Heart left ventricle (tissue), 16 donors: ENCODE measurements around the gene KIDINS220. TPM values are rescaled to one million over a fixed set of nuclear protein-coding genes. Genes with fewer than 3 reads are reported as not detected.

Experiments used
- ATAC-seq, 4 donors: fragments of 200-7000 bp; cut with Tn5 transposase; one replicate each; pipeline ENCODE4 v1.9.1; 2020 to 2022; ENCODE audit warnings: moderate library complexity in 4 of 4, mild to moderate bottlenecking in 3 of 4, moderate number of reproducible peaks in 1 of 4
- DNase-seq, 5 donors: peaks; one replicate each; pipeline ENCODE4 v3.0.0-alpha.2; 2020
- H3K27ac ChIP-seq, 12 donors: fragments of 200-600 bp; sonication (generic) in 4 of 12; one replicate each; pipeline versions ENCODE4 v1.5.0 to v1.8.0; 2016 to 2022; ENCODE audit warnings: mild to moderate bottlenecking in 2 of 12
- H3K27me3 ChIP-seq, 9 donors: fragments of 200-600 bp; sonication (generic) in 2 of 9; one replicate each; pipeline versions ENCODE4 v1.5.1 to v1.8.0; 2016 to 2022; ENCODE audit warnings: mild to moderate bottlenecking in 3 of 9
- H3K36me3 ChIP-seq, 9 donors: fragments of 200-600 bp; sonication (generic) in 2 of 9; one replicate each; pipeline versions ENCODE4 v1.5.0 to v1.8.0; 2018 to 2022; ENCODE audit warnings: mild to moderate bottlenecking in 2 of 9
- H3K4me1 ChIP-seq, 12 donors: fragments of 200-600 bp; sonication (generic) in 4 of 12; one replicate each; pipeline versions ENCODE4 v1.5.0 to v1.8.0; 2016 to 2022; ENCODE audit warnings: mild to moderate bottlenecking in 3 of 12
- H3K4me3 ChIP-seq, 12 donors: fragments of 200-600 bp; sonication (generic) in 4 of 12; one replicate each; pipeline versions ENCODE4 v1.5.0 to v1.8.0; 2017 to 2022; ENCODE audit warnings: mild to moderate bottlenecking in 9 of 12, moderate library complexity in 4 of 12
- H3K9me3 ChIP-seq, 12 donors: fragments of 200-600 bp; sonication (generic) in 4 of 12; one replicate each; pipeline versions ENCODE4 v1.5.0 to v1.8.0; 2016 to 2022; ENCODE audit warnings: mild to moderate bottlenecking in 1 of 12
- CTCF ChIP-seq, 12 donors: fragments of 200-600 bp; sonication (generic) in 4 of 12; IDR thresholded peaks; one replicate each; pipeline versions ENCODE4 v1.5.0 to v1.8.0; 2018 to 2022; ENCODE audit warnings: antibody characterized with exemption in 12 of 12, mild to moderate bottlenecking in 5 of 12
- POLR2A ChIP-seq, 2 donors: fragments of 450-650 bp; IDR thresholded peaks; one replicate each; pipeline ENCODE4 v1.6.1; 2017; ENCODE audit warnings: antibody characterized with exemption in 2 of 2, mild to moderate bottlenecking in 2 of 2, moderate library complexity in 2 of 2
- WGBS, 4 donors: extraction: QIAGEN DNeasy Blood & Tissue Kit in 2 of 4; methylation state at CpG; one replicate each; pipeline versions ENCODE4 v1.1.5 to v1.1.7; 2013 to 2018; 5-methylcytosine and 5-hydroxymethylcytosine counted together
- intact Hi-C, 10 donors: fragments of 100-400 bp; cut with DNase I; formaldehyde crosslinking; loops; one replicate each; pipeline versions ENCODE4 v1.11.1 to v1.14.2; 2022
- polyA plus RNA-seq, 2 donors: library from polyadenylated mRNA; stranded (reverse); fragments of 200-250 nt; gene quantifications; one replicate each; pipeline ENCODE4 v1.2.3, GENCODE V29; 2013
- total RNA-seq, 9 donors: library from RNA; depleted of rRNA in 2 of 9; stranded (reverse); fragments of >200 nt in 2 of 9; fragmentation: NEBNext Ultra II Directional in 3 of 9; extraction: Animal tissue kit (Norgen Biotek cat#: 25700) in 3 of 9; gene quantifications; one replicate each; pipeline versions ENCODE4 v1.1.0 to v1.2.4, GENCODE V29; 2016 to 2023
- donor health status: ischemic (EF 13 %, LVEDD 7.1; RV severe dilation, severe dysfunction).
- donor health status: healthy with polysubstance abuse.
- donor health status: DM: no; HTN: yes; CAD: no.
- donor health status: DM: no; HTN: no; CAD: no.
- donor health status: ischemic (EF 25% LVEDD 6.9; RV normal size, moderate dysfunction).
- donor health status: ischemic (EF 25% LVEDD 5.7; RV mildly dilated, moderate dysfunction).
- donor health status: healthy.
- donor health status: DM: yes; HTN: yes; CAD: no.
- donor health status: ischemic (EF 35%, LVEDD 5.7; RV mildly dilated, moderate dysfunction).
- donor health status: nonischemic (EF 11% LVEDD 7.7; RV severe dilation, severe dysfunction).
- donor health status: DM: yes; HTN: yes; CAD: no.
- donor health status: PGD.
- donor health status: ischemic (EF 29% LVEDD 5.4; RV normal size, mild dysfunction).
- donor health status: nonischemic (EF 23%, LVEDD 6.1; RV moderate dilation, normal function).

KIDINS220 gene
- total and polyA plus RNA-seq, 11 donors = 22.7 to 108 (median 74.5) TPM

- no peaks in the 10 kb centered on the region for H3K9me3 ChIP-seq
- H3K4me1 ChIP-seq = peaks cover 0 to 5% (median 0%) of the 10 kb centered on the region in 12 donors
- WGBS, 4 donors = 93 to 98% (median 95%) methylated on average over 3 of the region's 3 CpGs
- H3K4me3 ChIP-seq = no peak overlapping the region
- no peaks in the 10 kb centered on the region for H3K27me3 ChIP-seq
- H3K36me3 ChIP-seq = peaks cover 0 to 5% (median 0%) of the 10 kb centered on the region in 9 donors
- no peak overlapping the region for H3K27ac ChIP-seq
- no peak for ATAC-seq
- DNase-seq = no peak
- TF ChIP-seq CTCF (IDR thresholded peaks at IDR 0.05) (no peak), POLR2A (IDR thresholded peaks at IDR 0.05) (no peak)
- intact Hi-C loops = no loop called here
Observed at GRCh38 chr2:8855010-8855409, 17.6 kb upstream of the KIDINS220 start.

- DNase-seq (no peak), ATAC-seq (no peak)
- Histone ChIP-seq H3K27me3 (no peaks in the 10 kb centered on the region), H3K4me1 (peaks cover 0 to 5% (median 0%) of the 10 kb centered on the region in 12 donors), H3K4me3 (no peak overlapping the region), H3K36me3 (peaks cover 0 to 3% (median 0%) of the 10 kb centered on the region in 9 donors), H3K9me3 (no peaks in the 10 kb centered on the region), H3K27ac (no peak overlapping the region)
- TF ChIP-seq CTCF (IDR thresholded peaks at IDR 0.05) = no peak
- no peak for TF ChIP-seq POLR2A (IDR thresholded peaks at IDR 0.05)
- WGBS, 4 donors = 92 to 97% (median 94%) methylated on average over 4 of the region's 4 CpGs
- intact Hi-C loops = no loop called here
Observed at GRCh38 chr2:8853426-8853825, 16.0 kb upstream of the KIDINS220 start.

DNA sequence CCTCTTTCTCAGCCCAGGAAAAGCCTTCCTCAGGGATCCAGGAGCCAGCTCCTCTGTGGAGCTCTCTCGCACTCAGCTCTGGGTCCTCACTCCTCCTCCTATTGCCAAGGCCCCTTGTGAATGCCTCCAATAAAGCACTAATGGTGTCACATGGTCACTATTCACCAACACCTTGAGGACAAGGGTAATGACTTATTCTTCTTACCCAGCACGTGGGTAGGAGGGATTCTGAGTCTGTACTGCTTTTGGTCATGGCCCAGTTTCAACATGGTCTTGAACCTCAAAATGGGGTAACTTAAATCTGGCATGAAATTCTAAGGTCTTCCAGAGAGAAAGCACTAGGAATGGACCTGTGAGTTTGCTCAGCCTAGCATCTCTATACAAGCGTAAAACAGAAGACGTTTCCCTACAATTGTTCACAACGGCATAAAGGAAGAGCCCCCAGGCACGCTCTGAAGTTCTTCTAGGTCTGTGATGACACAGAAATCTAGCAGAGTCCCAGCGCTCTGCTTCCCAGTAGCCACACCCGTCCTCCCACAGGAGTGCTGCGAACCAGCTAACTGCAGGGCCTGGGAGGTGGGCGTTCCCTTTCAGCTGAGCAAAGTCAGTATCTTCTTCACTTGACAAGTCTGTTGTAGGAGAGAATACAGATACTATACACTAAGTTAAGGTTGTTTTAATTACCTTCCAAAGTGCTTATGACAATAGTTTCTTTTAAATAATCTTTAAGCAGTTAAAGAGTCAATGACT, 14.6 kb upstream of the KIDINS220 start:
- 57 to 67% (median 60%) methylated on average over 10 of the region's 10 CpGs for WGBS, 4 donors
- intact Hi-C loops = no loop called here
- Histone ChIP-seq H3K36me3 (no peaks in the 10 kb centered on the region), H3K4me1 (peaks cover 0 to under 1% (median 0%) of the 10 kb centered on the region in 12 donors), H3K4me3 (no peak overlapping the region), H3K27ac (no peak overlapping the region), H3K9me3 (no peaks in the 10 kb centered on the region), H3K27me3 (peaks cover 0 to under 1% (median 0%) of the 10 kb centered on the region in 9 donors)
- DNase-seq (peak in 1 of 5 donors; percentile 36), ATAC-seq (no peak)
- no peak for TF ChIP-seq CTCF (IDR thresholded peaks at IDR 0.05)
- no peak for TF ChIP-seq POLR2A (IDR thresholded peaks at IDR 0.05)

GRCh38 chr2:8850845-8851487, 13.6 kb upstream of the KIDINS220 start:
- no peak overlapping the region for H3K27ac ChIP-seq
- ATAC-seq (no peak), DNase-seq (no peak)
- TF ChIP-seq POLR2A (IDR thresholded peaks at IDR 0.05) (no peak), CTCF (IDR thresholded peaks at IDR 0.05) (no peak)
- no peaks in the 10 kb centered on the region for H3K4me1 ChIP-seq
- WGBS, 4 donors = 87 to 94% (median 90%) methylated on average over 8 of the region's 8 CpGs
- H3K27me3 ChIP-seq = peaks cover 0 to 8% (median 0%) of the 10 kb centered on the region in 9 donors
- H3K9me3 ChIP-seq = no peaks in the 10 kb centered on the region
- H3K4me3 ChIP-seq = no peak overlapping the region
- intact Hi-C loops = no loop called here
- H3K36me3 ChIP-seq = no peaks in the 10 kb centered on the region
